ENCODE measurements around the gene ATG4C.

DNA sequence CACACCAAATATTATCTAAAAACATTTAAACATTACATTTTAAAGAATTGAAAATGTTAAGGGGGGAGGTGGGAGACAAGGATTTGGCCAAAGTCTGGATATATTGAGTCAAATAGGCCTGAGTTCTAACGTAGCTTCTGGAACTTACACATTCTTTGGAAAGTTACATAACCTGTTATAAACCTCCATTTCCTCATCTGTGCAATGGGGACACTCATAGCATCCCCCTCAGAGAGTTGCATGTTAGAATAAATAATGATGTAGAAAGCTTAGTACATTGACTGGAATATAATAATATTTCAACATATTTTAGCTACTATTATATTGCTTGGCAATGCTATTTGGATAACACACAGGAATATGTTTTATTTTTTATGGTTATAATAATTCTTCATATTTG is 117.7 kb downstream of the ATG4C start:
- TF ChIP-seq, protein P1, sequence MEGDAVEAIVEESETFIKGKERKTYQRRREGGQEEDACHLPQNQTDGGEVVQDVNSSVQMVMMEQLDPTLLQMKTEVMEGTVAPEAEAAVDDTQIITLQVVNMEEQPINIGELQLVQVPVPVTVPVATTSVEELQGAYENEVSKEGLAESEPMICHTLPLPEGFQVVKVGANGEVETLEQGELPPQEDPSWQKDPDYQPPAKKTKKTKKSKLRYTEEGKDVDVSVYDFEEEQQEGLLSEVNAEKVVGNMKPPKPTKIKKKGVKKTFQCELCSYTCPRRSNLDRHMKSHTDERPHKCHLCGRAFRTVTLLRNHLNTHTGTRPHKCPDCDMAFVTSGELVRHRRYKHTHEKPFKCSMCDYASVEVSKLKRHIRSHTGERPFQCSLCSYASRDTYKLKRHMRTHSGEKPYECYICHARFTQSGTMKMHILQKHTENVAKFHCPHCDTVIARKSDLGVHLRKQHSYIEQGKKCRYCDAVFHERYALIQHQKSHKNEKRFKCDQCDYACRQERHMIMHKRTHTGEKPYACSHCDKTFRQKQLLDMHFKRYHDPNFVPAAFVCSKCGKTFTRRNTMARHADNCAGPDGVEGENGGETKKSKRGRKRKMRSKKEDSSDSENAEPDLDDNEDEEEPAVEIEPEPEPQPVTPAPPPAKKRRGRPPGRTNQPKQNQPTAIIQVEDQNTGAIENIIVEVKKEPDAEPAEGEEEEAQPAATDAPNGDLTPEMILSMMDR (IDR thresholded peaks at IDR 0.05) = no peak
- no peak for TF ChIP-seq EZH2 (IDR thresholded peaks at IDR 0.05)

Measured in neural progenitor cell (in vitro differentiated cells).